Muscle layer of colon (tissue), 2 donors: ENCODE measurements around the gene ADAMTS15.

Experiments used
- H3K27ac ChIP-seq: one replicate; pipeline ENCODE4 v1.7.0; 2013; ENCODE audit warnings: low read depth, mild to moderate bottlenecking, low read length, moderate library complexity
- H3K27me3 ChIP-seq, 2 donors: one replicate each; pipeline ENCODE4 v1.7.0; 2013; ENCODE audit warnings: low read length in 2 of 2, mild to moderate bottlenecking in 2 of 2; ENCODE audit not compliant: insufficient read depth in 2 of 2, control insufficient read depth in 1 of 2
- H3K36me3 ChIP-seq: one replicate; pipeline ENCODE4 v1.7.0; 2013; ENCODE audit warnings: mild to moderate bottlenecking, low read length; ENCODE audit not compliant: insufficient read depth
- H3K4me1 ChIP-seq: one replicate; pipeline ENCODE4 v1.7.0; 2013; ENCODE audit warnings: mild to moderate bottlenecking, low read length; ENCODE audit not compliant: insufficient read depth
- H3K4me3 ChIP-seq, 2 donors: one replicate each; pipeline ENCODE4 v1.7.0; 2013; ENCODE audit warnings: low read length in 2 of 2, low read depth in 1 of 2, mild to moderate bottlenecking in 1 of 2, moderate library complexity in 1 of 2
- H3K9ac ChIP-seq: one replicate; pipeline ENCODE4 v1.7.0; 2013; ENCODE audit warnings: low read length
- H3K9me3 ChIP-seq: one replicate; pipeline ENCODE4 v1.7.0; 2013; ENCODE audit warnings: mild to moderate bottlenecking, low read length
- donor health status: abdominal sarcoma.
- donor health status: Adenocarcinoma of cecum.

The ADAMTS15 gene

GRCh38 chr11:130477586-130478203, 29.2 kb downstream of the ADAMTS15 start:
- H3K27me3 ChIP-seq, result no peaks in the 10 kb centered on the region
- H3K4me3 ChIP-seq, result no peak overlapping the region
- H3K27ac ChIP-seq, result no peak overlapping the region
- no peaks in the 10 kb centered on the region for H3K9me3 ChIP-seq
- peaks cover 3% of the 10 kb centered on the region for H3K36me3 ChIP-seq
- no peak overlapping the region for H3K9ac ChIP-seq
- peaks cover 22% of the 10 kb centered on the region for H3K4me1 ChIP-seq

- H3K4me1 ChIP-seq, result peaks cover 22% of the 10 kb centered on the region
- H3K4me3 ChIP-seq, result no peak overlapping the region
- H3K27me3 ChIP-seq, result no peaks in the 10 kb centered on the region
- no peaks in the 10 kb centered on the region for H3K36me3 ChIP-seq
- H3K9me3 ChIP-seq, result no peaks in the 10 kb centered on the region
- no peak overlapping the region for H3K9ac ChIP-seq
- H3K27ac ChIP-seq, result no peak overlapping the region
Observed at GRCh38 chr11:130478204-130478701, 29.8 kb downstream of the ADAMTS15 start.

DNA sequence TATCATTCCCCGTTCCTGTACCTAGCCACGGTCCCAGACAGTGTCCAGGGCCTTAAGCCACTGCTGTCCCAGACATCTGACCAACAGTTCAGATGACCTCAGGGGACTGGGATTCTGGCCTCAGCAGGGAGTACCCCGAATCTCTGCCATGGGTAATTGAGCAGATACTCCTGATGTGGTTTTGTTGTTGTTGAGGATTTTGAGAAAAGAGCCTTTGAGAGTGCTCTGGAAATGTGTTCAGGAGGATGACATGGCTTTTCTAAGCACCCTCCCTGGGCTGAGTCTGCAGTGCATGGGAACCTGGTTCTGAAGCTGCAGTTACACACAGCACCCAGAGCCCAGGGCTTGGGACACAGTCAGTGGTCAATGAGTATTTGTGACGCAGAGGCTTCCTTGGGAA, 30.4 kb downstream of the ADAMTS15 start:
- no peak overlapping the region for H3K4me3 ChIP-seq
- no peak overlapping the region for H3K9ac ChIP-seq
- no peak overlapping the region for H3K27ac ChIP-seq
- peaks cover 22% of the 10 kb centered on the region for H3K4me1 ChIP-seq
- no peaks in the 10 kb centered on the region for H3K36me3 ChIP-seq
- H3K27me3 ChIP-seq, result no peaks in the 10 kb centered on the region
- H3K9me3 ChIP-seq, result no peaks in the 10 kb centered on the region

DNA sequence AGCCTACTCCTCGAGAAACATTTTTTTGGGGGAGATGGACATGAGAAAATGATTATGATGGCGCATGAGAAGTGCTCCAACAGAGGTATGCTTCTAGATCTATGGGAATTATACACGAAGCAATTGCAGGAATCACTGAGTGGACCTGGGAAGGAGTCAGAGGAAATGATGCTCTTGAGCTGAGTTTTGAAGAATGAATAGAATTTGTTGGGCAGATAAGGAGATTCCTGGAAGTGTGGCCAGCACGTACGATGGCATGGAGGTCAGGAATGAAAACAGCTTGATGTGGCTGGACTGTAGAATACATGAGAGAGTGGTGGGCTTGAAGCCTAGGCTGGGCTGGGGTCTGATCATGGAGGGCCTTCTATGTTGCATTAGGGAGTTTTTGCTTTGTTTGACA, 31.7 kb downstream of the ADAMTS15 start:
- Histone ChIP-seq H3K36me3 (no peaks in the 10 kb centered on the region), H3K27ac (no peak overlapping the region), H3K9me3 (no peaks in the 10 kb centered on the region), H3K4me3 (no peak overlapping the region), H3K9ac (no peak overlapping the region), H3K4me1 (peaks cover 22% of the 10 kb centered on the region), H3K27me3 (no peaks in the 10 kb centered on the region)

DNA sequence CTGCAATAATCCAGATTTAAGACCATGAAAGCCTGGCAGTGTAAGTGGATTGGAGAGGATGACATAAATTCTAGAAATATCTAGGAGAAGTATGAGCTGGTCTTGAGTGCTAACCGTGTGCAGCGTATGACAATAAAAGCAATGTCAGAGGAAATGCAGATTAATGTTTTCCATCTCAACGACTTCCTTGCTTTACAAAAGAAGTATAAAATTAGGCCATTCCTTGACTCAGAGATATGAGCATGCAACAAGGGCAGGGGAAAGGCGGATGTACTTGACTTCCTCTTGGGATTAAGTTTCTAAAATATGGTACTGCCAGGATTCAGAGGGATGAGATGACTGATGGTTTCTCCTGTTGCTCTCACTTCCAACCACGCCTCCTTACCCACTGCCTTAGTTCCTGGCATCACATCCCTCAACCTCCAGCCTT, 32.3 kb downstream of the ADAMTS15 start:
- Histone ChIP-seq H3K4me1 (peaks cover 22% of the 10 kb centered on the region), H3K36me3 (no peaks in the 10 kb centered on the region), H3K4me3 (no peak overlapping the region), H3K27ac (no peak overlapping the region), H3K9ac (no peak overlapping the region), H3K27me3 (no peaks in the 10 kb centered on the region), H3K9me3 (no peaks in the 10 kb centered on the region)

DNA sequence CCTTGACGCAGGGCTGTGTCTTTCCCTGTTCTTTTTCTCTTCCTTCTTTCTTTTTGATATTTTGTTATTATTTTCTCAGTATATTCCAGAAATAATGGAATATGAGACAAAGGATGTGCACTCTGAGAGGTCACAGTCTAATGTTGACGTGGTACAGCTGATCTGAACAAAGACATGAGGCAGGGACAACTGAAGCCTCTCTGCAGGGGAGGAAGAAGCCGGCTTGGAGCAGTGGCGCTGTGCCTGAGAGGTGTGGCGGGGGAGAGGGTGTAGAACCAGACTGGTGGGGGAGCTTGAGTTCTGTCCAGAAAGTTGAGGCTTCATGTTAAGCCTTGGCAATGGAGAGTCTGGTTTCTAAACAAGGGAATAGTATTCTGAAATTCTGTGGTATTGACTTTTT, 34.7 kb downstream of the ADAMTS15 start:
- Histone ChIP-seq H3K9ac (no peak overlapping the region), H3K4me1 (peaks cover 14% of the 10 kb centered on the region), H3K9me3 (no peaks in the 10 kb centered on the region), H3K4me3 (no peak overlapping the region), H3K27ac (no peak overlapping the region), H3K36me3 (no peaks in the 10 kb centered on the region), H3K27me3 (no peaks in the 10 kb centered on the region)

DNA sequence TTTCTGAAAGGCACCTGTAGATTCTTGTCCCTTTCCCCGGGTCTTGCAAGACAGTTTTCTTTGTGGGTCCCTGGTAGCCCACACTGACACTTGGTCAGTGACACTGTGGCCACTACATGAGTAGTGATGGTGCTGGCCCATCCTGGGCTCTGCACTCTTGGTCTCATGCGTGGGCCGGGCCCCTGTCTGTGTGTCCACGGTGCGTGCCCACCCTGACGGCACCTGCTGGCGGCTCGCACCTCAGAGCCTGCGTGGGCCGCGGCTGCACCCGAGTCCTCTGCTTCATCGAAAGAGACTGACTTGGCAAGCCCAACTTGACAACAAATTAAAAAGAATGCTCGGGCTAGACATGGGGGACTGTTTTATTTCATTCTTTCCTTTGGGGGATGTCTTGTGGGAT, 37.5 kb downstream of the ADAMTS15 start:
- H3K27ac ChIP-seq, result no peak overlapping the region
- H3K9me3 ChIP-seq, result no peaks in the 10 kb centered on the region
- no peak overlapping the region for H3K4me3 ChIP-seq
- peaks cover 3% of the 10 kb centered on the region for H3K4me1 ChIP-seq
- no peaks in the 10 kb centered on the region for H3K36me3 ChIP-seq
- no peaks in the 10 kb centered on the region for H3K27me3 ChIP-seq
- no peak overlapping the region for H3K9ac ChIP-seq

DNA sequence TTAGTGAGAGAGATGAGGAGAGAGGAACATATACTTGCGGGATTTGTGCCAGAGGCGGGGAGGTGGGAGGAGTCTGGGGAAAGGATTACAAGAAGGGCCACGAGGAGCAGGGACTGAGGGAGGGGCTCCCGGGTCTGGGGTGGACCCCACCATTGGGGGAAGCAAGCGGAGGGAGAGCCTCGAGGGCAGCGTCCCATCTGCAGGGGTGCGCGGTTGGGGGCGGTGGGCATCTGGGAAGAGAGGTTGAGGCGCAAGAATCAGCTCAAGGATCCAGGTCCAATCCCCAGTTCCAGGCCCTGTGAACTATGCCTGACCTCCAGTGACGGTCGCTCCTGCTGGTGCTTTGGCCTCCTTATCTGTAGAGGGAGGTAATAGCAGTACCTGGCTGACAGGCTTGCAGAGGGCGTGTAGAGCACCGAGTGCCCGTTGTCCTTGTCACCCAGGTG, 38.0 kb downstream of the ADAMTS15 start:
- Histone ChIP-seq H3K9ac (no peak overlapping the region), H3K4me1 (peaks cover 3% of the 10 kb centered on the region), H3K9me3 (no peaks in the 10 kb centered on the region), H3K4me3 (no peak overlapping the region), H3K36me3 (no peaks in the 10 kb centered on the region), H3K27me3 (no peaks in the 10 kb centered on the region), H3K27ac (no peak overlapping the region)

DNA sequence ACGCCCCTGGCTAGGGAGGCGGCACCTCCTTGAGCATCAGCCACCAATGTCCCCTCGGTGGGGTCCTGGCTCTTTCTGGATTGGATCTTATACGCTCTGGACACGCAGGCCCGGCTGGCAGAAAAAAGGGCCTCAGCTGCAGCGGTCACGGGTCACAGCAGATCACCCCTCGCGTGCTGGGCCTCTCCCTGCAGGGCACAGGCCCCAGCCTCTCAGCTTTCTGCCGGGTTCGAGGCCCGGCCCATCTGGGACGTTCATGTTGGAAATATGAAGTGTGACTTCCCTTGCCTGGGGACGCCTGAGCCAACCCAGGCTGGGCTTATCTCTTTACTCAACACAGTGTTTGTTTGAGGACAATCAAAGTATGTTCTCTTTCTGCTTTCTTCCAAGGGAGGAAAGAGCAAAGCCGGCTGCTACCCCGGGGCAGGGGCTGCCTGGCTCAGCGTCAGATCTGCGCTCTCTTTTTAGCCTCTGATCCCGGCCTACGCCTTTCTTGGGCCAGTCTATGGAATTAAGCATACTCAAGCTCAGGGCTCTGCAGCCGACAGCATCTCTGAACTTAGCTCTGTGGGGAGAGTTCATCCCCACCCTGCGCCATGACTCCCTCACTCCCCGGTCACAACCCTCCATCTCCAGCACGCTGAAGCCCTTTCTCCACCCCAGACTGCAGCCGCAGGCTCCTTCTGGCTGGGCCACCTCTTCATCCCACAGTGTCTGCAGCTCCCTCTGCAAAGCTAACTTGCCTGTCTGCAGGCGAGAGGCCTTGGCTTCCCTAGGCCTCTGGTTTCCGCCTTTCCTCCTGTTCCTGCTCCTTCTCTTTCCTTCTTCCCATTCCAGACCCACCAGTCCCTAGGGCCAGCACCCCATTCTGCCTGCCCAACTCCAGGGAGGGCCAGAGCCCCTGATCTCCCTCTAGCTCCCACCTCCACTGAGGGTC, 38.8 kb downstream of the ADAMTS15 start:
- Histone ChIP-seq H3K27ac (no peak overlapping the region), H3K9me3 (no peaks in the 10 kb centered on the region), H3K4me3 (no peak overlapping the region), H3K9ac (no peak overlapping the region), H3K27me3 (no peaks in the 10 kb centered on the region), H3K4me1 (peaks cover 3% of the 10 kb centered on the region), H3K36me3 (no peaks in the 10 kb centered on the region)

DNA sequence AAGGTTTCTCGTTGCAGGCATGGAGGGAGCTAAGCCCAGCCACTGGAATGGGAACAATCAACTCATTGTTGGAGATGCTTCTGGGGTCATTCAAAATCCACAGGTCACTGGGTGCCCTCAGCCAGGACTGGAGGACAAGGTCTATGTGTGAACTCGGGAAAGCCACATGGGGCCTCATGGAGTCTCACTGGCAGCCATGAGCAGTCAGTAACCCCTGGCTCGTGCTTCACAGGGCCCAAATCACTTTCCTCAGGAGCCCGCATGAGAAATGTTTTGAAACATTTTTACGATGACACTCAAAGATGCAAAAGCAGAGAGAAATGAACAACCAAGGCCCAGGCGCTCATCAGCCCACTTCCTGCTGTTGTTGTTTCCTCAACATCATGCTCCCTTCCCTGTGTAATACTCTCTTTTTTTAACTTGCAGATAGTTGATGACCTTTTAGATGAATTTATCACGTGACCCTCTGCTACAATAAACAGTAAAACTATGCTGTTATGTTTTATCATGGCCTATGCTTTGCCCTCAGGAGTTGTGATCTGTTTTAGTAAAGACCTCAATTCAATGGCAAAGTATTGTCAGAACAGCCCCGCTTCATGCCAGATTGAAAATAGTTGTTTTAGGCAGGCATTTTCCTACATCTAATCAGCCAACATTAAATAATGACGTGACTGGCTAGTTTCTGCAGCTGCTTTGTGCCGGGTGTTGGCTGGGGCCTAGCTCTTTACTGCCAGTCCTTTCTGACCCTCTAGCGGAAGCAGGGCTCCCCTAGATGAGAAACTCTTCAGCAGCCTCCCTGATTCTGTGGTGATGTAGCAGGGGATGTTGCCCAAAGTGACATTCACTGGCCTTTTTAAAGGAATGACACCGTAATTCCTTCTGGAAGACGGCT, 39.7 kb downstream of the ADAMTS15 start:
- Histone ChIP-seq H3K4me1 (peaks cover 3% of the 10 kb centered on the region), H3K27me3 (no peaks in the 10 kb centered on the region), H3K36me3 (no peaks in the 10 kb centered on the region), H3K9ac (no peak overlapping the region), H3K27ac (no peak overlapping the region), H3K9me3 (no peaks in the 10 kb centered on the region), H3K4me3 (no peak overlapping the region)
